NAMALWA (cell line): ENCODE data around the gene MYL11.

Source experiments
- DNase-seq: peaks from one replicate; pipeline ENCODE4 v3.0.0-alpha.2; 2015; ENCODE audit warnings: low spot score

MYL11 gene

GRCh38 chr16:30371248-30371816, 3.3 kb upstream of the MYL11 start:
- no peak for DNase-seq

GRCh38 chr16:30372038-30372712, 2.4 kb upstream of the MYL11 start:
- peak; percentile 65 for DNase-seq

- peak; percentile 31 for DNase-seq
Measured at GRCh38 chr16:30372725-30373124, 1.9 kb upstream of the MYL11 start.

DNA sequence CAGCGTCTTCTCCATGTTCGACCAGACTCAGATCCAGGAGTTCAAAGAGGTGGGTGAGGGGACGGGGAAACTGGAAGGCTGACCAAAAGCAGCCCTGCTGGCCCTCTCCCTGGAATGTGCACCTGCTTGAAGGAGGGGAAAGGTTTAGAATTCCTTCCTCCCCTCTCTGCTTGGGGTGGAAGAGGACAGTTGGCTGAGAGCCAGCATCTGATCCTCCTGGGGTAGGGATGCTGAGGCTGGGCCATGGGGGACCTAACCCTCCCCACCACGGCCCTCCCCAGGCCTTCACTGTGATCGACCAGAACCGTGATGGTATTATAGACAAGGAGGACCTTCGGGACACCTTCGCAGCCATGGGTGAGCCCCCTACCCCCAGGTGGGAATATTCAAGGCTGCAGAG, 1.3 kb downstream of the MYL11 start:
- no peak for DNase-seq

- no peak for DNase-seq
Measured at GRCh38 chr16:30376461-30376902, 1.9 kb downstream of the MYL11 start.

DNA sequence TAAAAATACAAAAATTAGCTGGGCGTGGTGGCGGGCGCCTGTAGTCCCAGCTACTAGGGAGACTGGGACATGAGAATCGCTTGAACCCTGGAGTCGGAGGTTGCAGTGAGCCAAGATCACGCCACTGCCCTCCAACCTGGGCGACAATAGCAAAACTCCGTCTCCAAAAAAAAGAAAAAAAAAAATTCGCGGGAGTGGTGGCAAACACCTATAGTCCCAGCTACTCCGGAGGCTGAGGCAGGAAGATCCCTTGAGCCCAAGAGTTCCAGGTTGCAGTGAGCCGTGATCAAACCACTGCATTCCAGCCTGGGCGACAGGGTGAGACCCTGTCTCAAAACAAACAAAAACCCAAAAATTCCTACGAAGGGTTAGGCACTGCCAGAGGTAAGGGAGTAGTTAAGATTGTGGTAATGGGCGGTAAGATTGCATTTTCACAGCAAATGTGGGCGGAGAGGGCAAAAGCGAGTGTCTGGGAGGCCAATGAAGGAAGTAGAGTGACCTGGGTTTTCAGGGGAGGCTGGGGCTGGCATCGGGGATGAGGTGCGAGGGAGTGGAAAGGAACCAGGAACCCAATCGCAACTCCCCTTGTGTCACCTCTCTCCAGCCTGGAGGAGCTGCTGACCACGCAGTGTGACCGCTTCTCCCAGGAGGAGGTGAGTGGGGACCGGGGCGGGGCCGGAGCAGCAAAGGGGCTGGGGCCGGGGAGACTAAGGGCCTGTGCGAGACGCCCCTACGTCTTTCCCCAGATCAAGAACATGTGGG, 2.6 kb downstream of the MYL11 start:
- DNase-seq: no peak

- DNase-seq: peak; percentile 93
Measured at GRCh38 chr16:30377812-30378235, 3.2 kb downstream of the MYL11 start.

- peak; percentile 98 for DNase-seq
Measured at GRCh38 chr16:30378236-30379157, 3.9 kb downstream of the MYL11 start.

DNA sequence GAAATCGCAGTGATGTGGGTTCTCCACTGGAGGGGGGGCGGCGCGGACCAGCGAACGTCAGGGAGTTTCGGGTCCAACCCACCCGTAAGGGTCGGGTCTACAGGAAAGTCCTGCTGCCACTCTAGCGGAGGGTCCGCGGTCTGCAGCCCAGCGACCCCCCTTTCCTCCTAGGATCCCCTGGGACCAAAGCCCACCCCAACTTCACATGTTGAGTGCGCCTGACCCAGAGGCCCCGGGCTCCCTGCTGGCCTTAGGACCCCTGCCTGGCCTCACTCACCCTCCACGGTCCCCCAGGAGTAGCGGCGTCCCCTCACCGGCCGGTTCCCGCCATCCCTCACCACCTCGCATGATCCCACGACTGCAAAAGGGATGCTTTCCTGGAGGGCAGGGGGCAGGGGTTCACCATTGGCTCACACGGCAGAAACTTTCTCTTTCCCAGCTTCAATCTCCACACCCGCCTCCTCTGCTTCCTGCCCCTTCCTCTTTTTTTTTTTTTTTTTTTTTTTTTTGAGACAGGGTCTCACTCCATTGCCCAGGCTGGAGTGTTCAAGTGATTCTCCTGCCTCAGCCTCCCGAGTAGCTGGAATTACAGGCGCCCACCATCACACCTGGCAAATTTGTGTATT, 4.7 kb downstream of the MYL11 start:
- DNase-seq: no peak

DNA sequence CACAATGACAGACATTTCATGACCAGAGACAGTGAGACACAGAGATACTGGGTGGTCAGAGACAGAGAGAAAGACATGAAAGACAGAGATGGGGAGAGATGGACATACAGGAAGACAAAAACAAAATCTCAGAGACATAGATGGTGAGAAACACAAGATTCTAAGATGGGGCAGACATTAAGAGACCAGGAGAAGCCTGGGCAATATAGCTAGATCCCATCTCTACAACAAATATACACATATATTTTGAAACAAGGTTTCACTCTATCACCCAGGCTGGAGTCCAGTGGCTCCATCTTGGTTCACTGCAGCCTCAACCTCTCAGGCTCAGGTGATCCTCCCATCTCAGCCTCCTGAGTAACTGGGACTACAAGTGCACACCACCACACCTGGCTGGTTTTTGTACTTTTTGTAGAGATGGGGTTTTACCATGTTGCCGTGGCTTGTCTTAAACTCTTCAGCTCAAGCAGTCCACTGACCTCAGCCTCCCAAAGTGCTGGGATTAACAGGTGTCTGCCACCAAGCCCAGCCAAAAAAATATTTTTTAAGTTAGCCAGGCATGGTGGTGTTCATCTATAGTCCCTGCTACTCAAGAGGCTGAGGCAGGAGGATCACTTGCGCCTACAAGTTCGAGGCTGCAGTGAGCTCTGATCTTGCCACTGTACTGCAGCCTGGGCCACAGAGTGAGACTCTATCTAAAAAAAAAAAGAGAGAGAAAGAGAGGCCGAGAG, 5.6 kb downstream of the MYL11 start:
- DNase-seq: no peak

- no peak for DNase-seq
Measured at GRCh38 chr16:30380803-30381208, 6.2 kb downstream of the MYL11 start.

GRCh38 chr16:30381291-30382041, 6.9 kb downstream of the MYL11 start:
- DNase-seq: no peak

GRCh38 chr16:30382111-30382881, 7.7 kb downstream of the MYL11 start, which contains the start of gene SEPTIN1:
TSS of gene SEPTIN1 (minus strand) at chr16:30382561. CDS start at chr16:30382542, 19 bp downstream.
- peak; percentile 81 for DNase-seq

GRCh38 chr16:30383521-30383920, 8.9 kb downstream of the MYL11 start:
- DNase-seq: no peak

DNA sequence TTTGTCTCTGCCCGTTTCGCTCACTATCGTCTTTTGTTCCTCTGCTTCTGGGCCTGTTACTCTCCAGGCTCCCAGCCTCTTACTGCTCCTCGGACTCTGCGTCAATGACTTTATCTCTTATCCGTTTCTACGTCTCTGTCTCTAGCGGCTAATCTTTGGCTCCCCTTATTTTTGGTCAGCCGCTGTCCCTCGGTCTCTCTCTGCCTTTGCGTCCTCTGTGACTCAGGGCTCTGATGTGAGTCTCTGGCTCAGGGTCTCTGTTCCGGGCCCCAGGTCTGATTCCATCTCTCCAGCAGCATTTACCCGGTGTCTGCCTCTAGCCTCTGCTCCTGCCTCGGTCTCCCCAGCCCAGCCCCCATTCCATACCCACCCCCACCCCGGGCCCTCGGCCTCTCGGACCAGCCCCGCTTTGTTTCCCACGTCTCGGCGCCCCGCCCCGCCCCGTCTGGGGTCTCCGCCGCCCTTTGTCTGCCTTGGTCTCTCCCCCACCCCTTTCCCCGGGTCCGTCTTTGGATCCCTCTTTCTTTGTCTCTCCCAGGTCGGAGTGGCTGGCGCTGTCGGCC, 20.1 kb downstream of the MYL11 start:
- no peak for DNase-seq

DNA sequence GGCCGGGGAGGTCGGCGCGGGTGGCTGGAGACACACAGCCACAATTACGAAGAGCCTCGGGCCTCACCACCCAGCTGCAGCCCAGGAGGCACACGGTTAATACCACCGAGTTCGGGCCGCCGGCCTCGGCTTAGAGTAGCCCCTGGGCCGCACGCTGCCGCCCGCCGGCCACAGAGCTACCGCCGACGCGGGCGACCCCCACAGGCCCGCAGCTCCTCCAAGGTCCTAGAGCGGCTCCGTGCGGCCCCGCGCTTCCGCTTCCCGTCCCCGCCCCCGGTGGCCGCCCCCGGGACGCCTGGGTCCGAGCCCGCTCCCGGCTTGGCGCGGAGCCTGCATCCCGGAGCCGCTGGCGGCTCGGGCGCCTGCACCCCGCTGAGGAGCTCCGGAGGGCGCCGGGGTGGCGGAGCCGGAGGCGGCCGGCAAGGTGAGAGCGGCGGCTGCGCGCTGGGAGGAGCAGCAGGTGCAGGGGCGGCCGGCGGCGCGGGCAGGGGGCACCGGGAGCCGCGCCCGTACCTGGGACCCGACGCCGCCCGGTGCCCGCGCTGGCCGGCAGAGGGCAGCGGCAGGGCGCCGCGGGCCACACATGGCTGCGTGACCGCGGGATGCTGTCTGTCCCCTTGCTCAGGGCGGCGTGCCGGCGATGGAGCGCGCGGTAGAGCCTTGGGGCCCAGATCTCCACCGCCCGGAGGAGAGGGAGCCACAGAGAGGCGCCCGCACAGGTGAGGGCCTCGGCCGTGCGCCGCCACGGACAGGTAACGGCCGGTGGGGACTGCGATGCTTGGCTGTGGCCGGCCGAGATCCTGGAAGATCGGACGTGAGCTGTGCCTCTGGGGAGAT, 20.8 kb downstream of the MYL11 start, which contains the start of gene ZNF48:
Gene ZNF48 (plus strand): TSS at position 266 of the 837 bp plus-strand sequence. CDS start 375 bp downstream, at position 641.
- DNase-seq: peak; percentile 67

GRCh38 chr16:30395992-30396585, 21.5 kb downstream of the MYL11 start:
- no peak for DNase-seq
